Myocyte (in vitro differentiated cells): ENCODE measurements around the gene PYGO2. TPM values are rescaled to one million over a fixed set of nuclear protein-coding genes. Genes with fewer than 3 reads are reported as not detected.
"Not testable (repeated sequence)": the region's sequence is repeated elsewhere in the genome, so short reads cannot be mapped to it uniquely, and the experiment has no call there.

Source experiments
- DNase-seq: peaks from one replicate; pipeline ENCODE4 v3.0.0-alpha.2; 2012; ENCODE audit warnings: low read depth
- total RNA-seq: library from RNA; depleted of rRNA; stranded (reverse); fragments of >200 nt; gene quantifications from 2 replicates; pipeline ENCODE4 v1.2.3, GENCODE V29; 2014

Gene PYGO2
- total RNA-seq, 1 donor from 2014 or later = 25.8 TPM

DNA sequence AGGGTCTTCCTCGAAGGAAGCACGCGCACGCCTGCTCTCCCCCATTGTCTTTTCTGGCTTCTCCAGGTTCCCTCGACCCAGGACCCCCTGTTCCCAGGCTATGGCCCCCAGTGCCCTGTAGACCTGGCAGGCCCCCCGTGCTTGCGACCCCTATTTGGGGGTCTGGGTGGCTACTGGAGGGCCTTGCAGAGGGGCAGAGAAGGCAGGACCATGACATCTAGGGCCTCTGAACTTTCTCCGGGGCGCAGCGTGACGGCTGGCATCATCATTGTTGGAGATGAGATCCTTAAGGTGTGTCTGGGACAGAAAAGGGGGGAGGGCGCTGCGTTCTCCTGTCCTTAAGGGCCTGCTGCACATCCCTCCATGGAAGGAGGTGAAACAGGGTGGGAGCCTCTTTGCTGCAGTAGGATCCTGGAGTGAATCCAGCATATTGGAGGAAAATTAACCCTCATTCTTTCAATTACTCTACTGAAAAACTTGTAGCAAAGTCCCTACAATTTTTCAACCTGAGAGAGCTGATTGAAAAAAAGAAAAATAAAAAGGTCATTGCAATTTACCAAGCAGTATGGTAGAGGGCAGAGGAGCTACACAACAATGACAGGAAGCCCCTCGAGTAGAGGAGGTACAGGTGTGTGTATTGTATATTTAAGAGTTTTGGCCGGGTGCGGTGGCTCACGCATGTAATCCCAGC lies 22.3 kb upstream of the PYGO2 start:
- DNase-seq = no peak

DNA sequence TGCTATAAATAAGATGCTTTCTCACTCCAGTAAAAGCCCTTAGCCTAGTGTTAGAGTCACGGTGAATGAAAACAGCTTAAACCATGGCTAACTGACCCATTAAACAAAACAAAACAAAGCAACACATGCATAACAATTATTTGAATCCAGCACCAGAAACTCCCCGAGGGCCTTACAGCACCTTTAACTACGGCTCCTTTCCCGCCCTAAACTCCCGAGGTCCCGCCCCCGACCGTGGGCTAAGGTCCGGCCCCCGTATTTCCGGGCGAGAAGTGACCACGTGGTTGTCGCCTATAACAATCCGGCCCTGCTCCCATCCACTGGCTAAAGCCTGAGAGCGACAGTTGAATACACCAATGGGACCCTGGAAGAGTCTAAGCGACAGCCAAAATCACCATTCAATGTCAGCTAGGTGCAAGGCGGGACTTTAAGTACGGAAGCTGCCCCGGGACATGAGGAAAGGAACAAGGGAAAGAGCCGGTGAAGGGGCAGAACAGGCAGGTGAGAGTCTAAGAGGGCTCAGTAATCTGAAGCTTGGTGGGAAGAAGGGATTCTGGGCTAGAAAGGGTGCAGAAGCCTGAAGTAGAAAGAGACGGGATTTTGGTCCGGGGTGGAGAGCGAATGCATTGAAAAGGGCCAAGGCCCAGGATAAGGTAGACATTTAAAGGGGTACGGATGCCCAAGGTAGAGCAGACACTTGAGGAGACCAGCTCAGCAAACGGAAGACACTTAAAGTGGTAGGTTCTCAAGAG lies 21.5 kb upstream of the PYGO2 start, which contains the start of gene FLAD1:
TSS of gene FLAD1 (plus strand) at position 448 of the 752 bp plus-strand sequence. CDS start 351 bp downstream, outside the sequence.
- DNase-seq = peak; percentile 100

DNA sequence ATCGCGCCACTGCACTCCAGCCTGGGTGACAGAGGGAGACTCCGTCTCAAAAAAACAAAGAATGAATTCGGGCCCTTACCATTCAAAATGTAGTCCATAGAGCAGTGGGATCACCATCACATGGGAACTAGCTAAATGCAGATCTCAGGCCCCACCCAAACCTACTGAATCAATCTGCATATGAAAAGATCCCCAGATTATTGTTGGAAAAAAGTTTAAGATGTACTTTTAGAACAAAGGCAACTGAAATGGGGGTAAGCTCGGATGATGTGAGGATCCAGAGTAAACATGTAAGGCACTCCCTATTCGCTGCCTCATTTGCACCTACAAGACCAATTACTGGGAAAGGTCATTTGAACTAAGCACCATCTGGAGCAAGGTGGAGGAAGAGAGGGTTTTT lies 20.8 kb upstream of the PYGO2 start:
- no peak for DNase-seq

DNA sequence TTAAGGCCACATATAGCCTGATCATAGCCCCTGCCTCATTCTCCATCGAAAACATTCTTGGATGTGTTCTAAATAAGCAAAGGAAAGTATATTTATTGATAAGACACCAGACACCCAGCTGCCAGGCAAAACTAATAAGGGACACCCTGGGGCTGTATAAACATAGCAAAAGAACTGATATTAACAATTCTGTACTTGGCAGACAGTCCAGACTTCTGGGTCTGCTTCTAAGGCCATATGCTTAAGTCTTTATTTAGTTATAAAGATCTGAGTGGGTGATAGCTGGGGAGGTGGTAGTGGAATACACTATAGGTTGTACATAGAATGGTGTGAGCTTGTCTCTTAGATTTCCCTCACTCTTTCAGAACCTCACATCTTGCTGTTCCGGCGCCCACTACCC lies 16.8 kb upstream of the PYGO2 start:
- no peak for DNase-seq

DNA sequence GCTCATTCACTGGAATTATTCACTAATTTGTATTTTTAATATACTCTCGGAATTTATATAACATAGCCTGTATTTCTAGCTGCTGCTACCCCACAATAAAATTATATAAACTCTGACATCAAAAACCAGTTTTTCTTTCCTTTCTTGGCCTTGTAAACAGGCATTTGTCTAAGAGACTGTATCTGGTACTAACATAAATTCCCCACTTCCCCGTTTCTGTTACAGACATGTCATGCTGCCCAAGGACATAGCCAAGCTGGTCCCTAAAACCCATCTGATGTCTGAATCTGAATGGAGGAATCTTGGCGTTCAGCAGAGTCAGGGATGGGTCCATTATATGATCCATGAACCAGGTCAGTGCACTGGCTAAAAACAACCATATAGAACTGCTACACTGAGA lies 16.2 kb upstream of the PYGO2 start:
- DNase-seq = not testable (repeated sequence)

DNA sequence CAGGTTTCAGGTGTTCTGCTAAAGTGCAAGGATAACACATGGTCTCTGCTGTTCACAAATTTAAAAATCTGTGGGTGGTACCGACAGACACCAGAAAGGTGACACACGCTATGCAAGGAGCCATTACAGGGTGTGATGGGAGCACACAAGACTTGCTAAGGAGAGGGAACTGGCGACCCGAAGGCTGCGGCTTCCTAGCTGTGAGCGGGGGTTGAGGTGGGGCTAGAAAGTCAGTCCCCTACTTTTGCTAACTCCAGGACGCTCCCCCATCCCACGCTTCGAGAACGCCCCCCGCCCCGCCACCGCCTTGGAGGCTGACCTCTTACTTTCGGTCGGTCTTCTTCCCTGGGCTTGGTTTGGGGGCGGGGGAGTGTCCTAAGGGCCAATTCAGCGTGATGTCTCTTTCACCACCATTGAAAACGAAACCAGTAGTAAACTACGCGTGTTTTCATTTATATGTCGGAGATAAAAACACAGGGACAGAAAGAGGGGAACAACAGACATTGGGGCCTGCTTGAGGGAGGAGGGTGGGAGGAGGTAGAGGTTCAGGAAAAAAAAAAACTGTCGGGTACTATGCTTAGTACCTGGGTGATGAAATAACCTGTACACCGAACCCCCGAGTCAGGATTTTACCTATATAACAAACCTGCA lies 14.0 kb upstream of the PYGO2 start:
- peak; percentile 63 for DNase-seq

DNA sequence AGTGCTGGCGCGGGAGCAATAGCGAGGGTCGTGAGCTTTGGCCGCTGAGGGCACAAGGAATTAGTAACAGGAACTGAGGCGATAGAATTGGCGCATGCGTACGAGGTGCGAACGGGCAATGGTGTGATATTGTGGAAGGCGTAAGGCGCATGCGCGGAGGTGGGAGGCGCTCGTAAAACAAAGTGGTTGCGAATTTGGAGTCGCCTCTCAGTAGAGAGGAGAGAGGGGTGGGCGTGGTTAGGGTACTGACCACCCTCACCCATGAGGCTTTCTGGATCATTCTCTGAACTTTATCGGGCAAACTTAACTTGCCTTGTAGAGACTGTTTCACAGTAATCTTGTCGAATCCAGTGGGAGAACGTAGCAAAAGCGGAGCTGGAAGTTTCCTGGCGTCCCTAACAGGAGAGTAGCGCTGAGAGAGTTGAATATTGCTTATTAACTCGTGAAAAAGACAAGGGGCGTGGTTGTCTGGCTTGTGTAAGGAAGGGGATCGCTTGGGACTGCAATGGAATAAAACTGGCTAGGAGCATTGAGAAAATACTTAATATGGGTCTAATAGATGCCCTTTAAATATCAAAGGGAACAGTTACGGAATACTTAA lies 13.3 kb upstream of the PYGO2 start:
- peak; percentile 98 for DNase-seq

DNA sequence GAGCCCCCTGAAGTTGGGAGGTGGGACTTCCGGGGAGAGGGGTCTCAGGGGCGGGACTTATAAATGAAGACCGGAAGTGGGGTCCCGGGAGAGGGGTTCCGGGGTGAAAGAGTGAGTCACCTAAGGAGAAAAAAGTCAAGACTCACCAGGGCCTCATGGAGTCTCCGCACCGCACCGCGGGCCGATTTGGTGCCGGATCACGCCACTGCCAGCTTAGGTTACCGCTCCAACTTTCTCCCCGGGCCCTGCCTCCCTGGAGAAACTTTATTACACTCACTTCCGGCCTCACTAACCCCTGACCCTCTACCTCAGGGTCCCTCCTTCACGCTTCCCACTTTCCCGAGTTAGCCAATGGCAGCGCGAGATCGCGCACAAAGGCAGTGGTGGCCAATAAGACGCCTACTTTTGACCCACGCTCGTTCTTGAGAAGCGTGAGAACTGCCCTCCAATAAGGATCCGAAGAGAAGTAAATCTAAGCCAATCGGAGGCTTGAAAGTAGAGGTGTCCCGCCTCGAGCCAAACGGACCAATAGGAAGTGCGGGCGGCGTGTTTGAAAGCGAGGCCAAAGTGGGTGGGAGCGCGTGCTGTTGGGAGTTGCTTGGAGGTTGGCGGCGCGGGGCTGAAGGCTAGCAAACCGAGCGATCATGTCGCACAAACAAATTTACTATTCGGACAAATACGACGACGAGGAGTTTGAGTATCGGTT lies 12.7 kb upstream of the PYGO2 start, which contains the start of gene CKS1B:
TSS of gene CKS1B (plus strand) at position 580 of the 706 bp plus-strand sequence. CDS start at position 645, 65 bp downstream.
- DNase-seq = peak; percentile 100

DNA sequence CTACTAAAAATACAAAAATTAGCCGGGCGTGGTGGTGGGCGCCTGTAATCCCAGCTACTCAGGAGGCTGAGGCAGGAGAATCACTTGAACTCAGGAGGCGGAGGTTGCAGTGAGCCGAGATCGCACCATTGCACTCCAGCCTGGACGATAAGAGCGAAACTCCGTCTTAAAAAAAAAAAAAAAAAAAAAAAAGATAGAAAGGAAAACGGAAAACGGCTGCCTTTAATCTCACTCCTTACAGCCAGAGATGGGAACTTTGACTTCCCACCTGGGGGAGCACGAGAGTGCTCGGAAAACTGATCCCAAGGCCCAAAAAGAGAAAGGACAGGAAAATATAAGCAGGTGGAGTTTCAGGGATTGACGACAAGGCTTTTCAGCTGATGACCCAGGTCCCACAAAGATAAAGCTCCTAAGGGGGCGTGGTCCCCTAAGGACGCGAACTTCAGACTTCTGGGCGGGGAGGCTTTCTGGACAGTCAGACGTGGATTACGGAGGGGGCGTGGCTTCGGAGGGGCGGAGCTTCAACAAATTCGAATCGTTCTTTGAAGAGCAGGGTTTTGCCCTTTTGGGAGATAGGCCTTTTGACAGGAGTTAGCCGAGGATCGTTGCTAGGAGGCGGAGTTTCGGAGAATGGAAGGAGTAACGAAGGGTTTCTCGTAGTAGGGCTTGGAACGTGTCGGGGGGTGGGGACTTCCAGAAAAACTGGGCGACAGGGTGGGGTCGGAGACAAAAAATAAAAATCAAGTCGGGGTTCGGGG lies 11.9 kb upstream of the PYGO2 start:
- peak; percentile 98 for DNase-seq

DNA sequence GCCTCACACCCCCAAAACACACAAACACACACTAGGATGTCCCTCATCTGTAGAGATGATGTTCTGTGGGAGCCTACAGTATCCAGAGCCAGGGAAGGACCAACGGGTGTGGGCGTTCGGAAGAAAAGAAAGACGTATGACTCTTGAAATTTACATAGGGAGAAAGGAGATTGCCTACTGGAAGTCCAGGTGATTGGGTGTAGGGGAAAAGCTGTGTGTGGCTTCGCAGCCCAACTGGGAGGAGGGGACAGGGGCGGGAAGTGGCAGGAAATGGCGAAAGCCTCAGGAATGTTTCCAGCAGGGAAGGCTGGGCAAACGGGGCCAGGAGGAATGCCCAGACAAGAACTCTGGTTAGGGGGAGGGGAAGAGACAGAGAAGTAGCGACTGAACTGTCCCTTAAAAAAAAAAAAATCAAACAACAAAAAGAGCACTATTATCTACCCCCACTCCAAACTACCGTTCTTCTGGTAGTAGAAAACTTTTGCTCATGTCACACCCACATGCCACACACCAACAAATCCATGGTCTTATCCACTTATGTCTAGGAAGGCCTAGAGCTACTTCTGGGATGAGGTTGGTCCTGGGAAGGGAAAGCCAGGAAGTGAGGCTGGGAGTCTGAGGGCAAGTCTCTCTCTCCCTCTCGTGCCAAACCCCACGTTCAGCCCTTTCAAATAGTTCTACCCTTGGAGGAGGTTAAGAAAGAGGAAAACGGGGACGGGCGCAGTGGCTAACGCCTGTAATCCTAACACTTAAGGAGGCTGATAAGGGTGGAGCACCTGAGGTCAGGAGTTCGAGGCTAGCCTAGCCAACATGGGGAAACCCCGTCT lies 11.1 kb upstream of the PYGO2 start:
- DNase-seq = peak; percentile 93

DNA sequence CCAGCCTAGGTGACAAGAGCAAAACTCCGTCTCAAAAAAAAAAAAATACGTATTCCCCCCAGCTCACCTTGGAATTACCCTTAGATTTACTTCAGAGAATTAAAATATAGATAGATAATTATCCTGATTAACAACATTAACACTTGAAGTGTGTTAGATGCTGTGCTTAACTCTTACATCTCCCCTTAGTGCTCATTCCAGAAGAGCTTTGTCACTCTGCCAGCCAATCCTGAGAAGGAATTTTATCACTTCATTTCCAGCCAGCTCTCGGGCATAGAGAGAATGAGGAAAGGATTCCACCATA lies 10.6 kb upstream of the PYGO2 start:
- DNase-seq = no peak

DNA sequence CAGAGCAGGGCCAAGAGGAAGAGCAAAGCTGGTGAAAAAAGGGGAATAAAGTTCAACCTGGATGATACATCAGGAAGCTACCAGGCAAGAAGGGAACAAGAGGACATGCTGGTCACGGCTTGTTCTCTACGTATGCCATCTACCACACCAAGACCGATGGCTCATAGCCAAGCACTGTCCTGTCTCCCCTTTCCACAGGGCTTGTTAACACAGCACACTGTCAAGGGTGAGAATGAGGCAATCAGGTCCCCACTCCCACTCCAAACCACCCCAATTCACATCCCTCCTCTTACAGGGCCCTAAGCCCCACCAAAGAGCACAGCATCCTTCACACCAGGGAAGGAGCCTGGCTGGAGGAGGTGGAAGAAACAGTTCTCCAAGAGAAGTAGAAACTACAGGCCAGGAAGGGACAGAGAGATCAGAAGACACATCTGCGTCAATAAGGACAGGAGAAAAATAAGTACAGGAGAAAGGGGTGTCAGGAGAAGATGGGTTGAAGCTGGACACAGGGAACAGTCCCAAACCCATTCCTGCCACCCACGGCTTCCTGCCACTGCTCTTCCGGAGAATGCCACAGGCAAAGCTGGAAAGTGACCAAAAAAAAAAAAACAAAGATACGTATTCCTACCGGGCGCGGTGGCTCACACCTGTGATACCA lies 9.9 kb upstream of the PYGO2 start:
- no peak for DNase-seq

DNA sequence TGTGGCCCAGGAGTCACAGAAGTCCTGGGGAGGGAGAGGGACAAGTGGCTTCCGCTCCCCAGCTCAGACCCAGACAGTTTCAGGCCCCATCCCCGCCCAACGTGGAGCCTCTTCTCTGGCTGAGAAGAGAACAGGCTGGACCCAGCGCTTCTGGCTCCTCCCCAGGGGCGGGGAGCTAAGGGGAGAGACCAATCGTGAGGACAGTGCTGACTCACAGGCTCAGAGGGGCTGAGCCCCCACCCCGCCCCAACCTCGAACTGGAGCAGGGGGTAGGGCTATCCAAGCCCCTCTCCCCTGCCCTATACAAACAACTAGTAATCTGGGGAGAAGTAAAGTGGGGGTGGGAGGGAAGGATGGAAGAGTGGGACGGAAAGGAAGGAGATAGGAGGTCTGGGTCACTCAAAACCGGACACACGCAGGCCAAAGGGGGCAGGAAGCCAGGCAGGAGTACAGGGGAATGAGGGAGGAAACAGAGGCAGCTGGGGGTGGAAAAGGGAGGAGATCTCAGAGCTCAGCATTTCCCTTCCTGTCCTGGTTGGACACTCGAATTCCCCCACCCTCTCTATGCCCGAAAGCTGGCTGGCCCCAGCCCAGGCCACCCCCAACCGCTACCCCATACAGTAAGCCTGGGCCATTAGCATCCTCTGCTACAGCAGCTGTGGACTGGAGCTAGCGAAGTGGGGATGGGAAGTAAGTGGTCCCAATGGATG lies 9.2 kb upstream of the PYGO2 start, which contains the start of gene SHC1:
TSS of gene SHC1 (minus strand) at position 117 of the 710 bp plus-strand sequence. CDS start 221 bp downstream, outside the sequence.
- peak; percentile 96 for DNase-seq

DNA sequence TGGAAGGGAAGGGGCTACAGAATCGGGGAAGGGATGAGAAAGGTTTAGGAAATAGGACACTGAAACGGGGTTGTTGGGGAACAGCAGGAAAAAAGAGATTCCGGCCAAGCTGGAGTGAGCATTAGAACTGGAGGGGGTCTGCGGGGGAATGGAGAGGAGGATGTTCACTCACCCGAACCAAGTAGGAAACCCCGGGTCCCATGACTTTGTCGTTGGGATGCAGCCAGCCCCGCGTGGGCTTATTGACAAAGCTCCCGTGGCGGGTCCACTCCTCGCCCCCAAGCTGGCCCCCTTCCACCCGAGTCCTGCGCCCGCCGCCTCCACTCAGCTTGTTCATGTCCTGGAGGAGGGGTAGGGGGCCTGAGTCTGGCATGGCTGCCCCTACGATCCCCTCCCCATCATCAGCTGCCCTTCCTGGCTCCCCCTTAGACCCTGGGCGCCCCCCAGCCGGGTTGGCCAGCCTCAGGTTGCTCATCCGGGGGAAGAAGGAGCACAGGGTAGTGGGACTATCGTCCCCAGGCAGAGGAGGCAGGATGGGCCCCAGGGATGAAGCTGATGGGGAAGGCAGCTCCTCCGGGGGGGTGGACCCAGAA lies 8.4 kb upstream of the PYGO2 start:
- DNase-seq = peak; percentile 7

DNA sequence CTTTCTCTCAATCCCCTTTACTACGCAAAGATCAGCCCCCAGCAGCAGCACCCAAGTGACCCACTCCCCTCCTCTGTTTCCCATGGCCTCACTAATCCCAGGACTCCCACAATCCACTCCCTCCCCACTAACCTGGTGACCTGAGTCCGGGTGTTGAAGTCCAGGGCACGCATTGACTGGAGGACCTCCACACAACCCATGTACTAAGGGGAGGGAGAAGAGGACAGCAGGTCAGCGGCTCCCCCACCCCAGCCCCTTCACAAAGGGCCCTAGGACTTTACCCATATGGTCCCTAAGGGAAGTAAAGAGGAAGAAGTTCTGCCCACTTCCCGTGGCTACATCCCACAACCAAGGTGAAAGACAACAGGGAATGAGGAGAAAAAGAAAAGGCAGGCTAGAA lies 7.7 kb upstream of the PYGO2 start:
- no peak for DNase-seq

DNA sequence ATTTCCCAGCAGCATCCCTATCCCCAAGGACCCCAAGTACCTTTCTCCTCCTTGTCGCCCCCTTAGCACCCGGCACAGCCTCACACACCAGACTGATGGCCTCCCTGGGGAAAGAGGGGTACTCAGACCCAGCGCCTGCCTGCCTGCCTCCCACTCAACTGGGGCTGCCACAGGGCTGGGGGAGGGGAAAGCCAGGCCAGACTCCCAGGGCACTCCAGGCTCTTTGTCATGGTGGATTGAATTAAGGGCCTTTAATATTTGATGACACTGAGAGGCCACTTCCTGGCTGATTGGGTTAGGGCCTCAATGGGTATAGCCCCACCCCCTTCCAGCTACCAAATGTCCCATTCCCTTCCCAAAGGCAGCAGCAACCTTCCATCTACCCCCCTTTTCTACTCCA lies 7.1 kb upstream of the PYGO2 start:
- DNase-seq = no peak

DNA sequence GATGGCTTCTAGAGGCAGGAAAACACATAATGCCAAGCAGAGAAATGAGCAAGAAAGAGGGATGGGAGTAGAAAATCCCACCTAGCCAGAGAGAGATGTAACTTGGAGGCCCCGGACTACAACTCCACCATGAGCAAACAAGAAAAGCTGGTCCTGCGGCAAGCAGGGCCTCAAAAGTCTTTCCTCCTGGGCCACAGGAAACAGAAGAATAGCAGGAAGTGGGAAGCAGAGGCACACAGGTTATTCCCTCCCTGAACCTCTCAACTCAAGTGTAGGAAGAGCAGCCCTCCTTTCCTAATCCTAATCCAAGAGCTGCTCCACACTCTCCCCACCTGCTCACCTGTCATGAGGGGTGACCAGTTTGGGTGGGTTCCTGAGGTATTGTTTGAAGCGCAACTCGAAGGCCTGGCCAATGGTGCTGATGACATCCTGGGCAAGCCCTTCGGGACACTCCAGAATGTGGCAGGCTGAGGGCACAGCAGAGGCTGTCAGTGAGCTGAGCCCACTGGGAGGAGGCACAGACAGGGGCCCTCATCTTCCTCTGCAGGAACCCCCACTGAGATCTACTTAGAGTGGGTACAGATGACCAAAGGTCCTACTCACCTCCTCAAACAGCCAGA lies 5.9 kb upstream of the PYGO2 start:
- DNase-seq = no peak
